Fibroblast of skin of left quadriceps (primary cell): ENCODE measurements around the gene ZNF280A.

ENCODE experiments used
- DNase-seq, 2 experiments: peaks; one replicate each; pipeline ENCODE4 v3.0.0-alpha.2; 2013; ENCODE audit warnings: low read depth in 2 of 2

Gene ZNF280A, protein sequence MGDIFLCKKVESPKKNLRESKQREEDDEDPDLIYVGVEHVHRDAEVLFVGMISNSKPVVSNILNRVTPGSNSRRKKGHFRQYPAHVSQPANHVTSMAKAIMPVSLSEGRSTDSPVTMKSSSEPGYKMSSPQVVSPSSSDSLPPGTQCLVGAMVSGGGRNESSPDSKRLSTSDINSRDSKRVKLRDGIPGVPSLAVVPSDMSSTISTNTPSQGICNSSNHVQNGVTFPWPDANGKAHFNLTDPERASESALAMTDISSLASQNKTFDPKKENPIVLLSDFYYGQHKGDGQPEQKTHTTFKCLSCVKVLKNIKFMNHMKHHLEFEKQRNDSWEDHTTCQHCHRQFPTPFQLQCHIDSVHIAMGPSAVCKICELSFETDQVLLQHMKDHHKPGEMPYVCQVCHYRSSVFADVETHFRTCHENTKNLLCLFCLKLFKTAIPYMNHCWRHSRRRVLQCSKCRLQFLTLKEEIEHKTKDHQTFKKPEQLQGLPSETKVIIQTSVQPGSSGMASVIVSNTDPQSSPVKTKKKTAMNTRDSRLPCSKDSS

GRCh38 chr22:22520020-22520656 lies at the start of gene ZNF280A:
ZNF280A (minus strand) TSS chr22:22520270; CDS start chr22:22515630, 4,640 bp downstream.
- no peak for DNase-seq

GRCh38 chr22:22569218-22569617 lies 49.1 kb upstream of the ZNF280A start:
- no peak for DNase-seq

DNA sequence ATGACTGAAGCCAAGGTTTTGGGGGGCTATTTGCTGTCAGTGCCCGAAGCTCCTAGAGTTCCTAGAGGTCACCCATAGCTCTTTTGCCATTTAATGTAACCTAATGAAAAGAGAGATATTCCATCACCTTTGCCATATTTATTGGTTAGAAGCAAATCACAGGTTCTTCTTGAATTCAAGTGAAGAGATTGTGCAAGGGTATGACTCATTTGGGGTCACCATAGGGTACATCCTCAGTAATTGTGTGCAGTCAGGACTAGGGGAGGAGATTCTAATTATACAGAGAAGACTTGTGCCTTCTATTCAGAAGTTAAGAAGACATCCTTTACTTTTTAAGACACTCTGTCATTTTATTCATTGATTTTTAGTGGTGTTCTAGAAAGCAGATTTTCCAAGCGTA lies 45.9 kb upstream of the ZNF280A start:
- no peak for DNase-seq

DNA sequence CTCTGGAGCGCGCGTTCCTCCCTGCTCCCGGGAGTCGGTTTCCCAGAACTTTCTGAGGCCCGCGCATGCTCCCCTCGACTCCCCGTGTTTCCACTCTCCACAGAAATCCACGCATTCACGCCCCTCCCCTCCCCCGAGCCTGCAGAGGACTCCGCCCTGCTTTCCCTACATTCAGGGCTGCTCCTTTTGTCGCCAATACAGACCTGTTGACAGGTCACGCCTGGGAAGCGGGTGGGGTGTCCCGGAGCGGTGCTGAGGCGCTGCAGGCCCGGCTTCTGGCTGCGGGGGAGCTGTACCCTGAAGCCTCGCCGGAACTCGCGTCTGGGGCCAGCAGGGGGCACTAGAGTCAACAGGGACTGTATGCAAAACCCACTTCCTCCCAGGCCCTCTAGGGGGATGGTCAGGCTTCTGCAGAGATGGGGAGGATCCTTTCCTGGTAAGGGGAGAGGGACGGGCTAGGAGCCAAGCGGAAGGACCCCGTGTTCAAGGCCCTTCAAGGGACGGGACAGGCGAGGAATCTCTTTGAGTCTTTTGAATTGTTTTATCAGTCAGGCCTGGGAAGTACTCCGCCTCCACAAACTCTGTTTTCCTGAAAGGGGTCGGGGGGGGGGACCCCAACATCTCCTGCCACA lies 39.0 kb upstream of the ZNF280A start, which contains the start of gene PRAME:
Gene PRAME, minus strand, starts transcription at position 294 of the 632 bp plus-strand sequence. CDS start 2,433 bp downstream, outside the sequence.
- no peak for DNase-seq

DNA sequence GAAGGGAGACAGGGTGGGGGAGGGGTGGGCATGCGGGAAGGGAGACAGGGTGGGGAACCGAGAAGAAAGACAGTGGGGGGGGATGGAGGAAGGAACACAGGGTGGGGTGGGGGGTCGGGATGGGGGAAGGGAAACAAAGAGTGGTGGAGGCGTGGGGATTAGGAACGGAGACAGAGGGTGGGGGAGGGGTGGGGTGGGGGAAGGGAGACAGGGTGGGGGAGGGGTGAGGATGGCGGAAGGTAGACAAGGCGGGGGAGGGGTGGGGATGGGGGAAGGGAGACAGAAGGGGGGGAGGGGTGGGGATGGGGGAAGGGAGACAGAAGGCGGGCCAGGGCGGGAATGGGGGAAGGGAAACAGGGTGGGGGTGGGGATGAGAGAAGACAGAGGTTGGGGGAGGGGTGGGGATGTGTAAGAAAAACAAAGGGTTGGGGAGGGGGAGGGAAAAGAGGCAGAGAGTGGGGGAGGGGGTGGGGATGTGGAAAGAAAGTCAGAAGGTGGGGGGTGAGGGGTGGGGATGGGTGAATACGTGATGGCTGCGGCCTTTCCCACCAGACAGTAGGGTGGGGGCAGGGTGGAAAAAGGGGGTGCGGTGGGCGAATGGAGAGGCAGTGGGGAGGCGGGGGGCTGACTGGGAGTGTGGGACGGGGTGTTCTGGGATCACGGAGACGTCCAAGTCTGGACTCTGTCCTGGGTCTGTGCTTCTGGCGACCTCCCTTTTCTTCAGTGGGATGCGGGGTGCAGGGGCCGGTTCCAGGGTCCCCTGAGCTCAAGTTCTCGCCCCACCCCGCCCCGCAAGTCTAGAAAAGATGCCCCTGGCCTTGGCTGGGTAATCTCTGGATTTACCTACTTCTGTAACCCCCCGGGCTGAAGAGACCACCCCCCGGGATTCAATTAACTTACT lies 38.3 kb upstream of the ZNF280A start:
- DNase-seq, result no peak

GRCh38 chr22:22556995-22557925 lies 37.2 kb upstream of the ZNF280A start:
- DNase-seq, result no peak

GRCh38 chr22:22556578-22556977 lies 36.5 kb upstream of the ZNF280A start:
- DNase-seq, result no peak

DNA sequence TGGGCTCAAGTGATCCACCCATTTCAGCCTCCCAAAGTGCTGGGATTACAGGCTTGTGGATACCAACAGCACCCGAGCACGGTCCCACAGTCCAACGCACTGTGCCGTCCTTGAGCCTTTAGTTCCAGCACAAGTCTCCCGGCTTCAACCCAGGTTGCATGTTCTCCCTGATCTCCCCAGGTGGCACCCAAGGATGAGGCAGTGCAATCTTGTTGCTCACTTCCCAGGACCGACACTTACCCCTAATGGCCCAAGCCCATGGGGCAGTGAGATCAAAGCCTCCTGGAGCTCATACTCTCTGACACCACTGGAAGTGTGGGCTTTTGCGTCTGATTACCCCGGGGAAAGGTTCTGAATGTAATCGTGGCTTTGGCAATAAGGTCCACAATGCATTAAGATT lies 35.5 kb upstream of the ZNF280A start:
- no peak for DNase-seq

DNA sequence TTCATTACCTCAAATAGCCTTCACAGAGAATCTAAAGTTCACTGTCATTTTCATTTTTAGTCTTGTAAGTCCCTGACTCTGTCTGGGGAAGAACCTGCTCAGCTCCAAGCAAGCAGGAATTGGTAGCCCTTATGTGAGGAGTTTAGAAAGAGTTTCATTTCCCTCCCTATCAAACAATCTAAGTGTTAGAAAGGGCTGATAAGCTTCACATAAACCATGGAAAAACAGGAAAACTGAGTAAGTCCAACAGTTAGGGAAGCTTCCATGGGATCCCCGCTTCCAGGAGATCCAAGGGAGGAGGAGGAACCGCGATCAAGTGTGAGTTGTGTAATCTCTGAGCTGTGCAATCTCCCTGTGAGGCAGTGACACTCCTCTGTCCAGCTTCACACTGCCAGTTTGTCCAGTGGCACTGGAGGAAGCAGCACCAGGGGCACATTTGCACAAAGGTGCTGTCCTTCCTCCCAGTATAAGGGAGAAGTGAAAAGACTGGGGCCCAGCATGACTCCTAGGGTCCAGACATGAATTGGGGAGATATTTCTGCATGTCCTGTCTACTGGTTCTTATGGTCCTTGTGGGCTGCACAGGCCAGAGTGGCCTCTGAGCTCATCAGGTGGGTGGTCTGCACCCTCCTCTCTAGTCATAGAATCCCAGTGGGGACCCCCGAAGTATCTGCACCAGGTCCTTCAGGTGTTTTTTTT lies 34.7 kb upstream of the ZNF280A start:
- no peak for DNase-seq

GRCh38 chr22:22553735-22554586 lies 33.9 kb upstream of the ZNF280A start:
- DNase-seq, result no peak

DNA sequence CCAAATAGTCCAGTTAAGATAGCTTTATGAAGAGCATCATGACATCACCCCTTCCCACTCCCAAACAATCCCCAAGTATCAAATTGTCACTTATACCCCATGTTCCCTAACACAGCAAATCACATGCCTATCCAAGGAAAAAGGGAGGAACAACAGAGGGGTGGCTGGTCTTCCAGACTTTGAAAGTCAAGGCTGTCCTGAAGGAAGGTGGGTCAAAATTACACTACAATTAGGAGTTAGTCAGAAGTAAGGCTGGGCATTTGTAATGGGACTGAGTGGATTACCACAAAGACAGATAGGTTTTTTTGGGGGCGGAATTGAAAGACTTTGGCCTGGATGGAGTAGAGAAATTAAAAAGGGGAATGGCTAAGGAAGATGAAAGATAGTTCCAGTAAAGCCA lies 33.1 kb upstream of the ZNF280A start:
- no peak for DNase-seq

DNA sequence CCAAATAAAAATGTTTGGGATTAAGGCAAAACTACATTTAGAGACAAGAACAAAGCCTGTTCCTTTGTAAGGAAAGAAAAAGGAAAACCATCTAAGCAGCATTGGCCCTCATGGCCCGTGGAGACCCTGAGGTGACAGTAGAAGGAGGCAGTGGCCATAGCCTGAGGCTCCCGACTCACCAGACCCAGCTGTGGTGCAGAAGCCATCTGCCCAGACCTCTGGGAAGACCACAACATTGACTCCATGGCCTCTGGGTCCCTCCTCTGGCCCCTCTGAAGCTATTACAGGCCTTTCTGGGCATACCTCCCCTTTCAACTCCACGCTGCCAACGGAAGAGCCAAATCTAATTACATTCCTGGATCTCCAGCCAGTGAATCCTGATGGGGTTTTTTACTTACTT lies 32.6 kb upstream of the ZNF280A start:
- no peak for DNase-seq

DNA sequence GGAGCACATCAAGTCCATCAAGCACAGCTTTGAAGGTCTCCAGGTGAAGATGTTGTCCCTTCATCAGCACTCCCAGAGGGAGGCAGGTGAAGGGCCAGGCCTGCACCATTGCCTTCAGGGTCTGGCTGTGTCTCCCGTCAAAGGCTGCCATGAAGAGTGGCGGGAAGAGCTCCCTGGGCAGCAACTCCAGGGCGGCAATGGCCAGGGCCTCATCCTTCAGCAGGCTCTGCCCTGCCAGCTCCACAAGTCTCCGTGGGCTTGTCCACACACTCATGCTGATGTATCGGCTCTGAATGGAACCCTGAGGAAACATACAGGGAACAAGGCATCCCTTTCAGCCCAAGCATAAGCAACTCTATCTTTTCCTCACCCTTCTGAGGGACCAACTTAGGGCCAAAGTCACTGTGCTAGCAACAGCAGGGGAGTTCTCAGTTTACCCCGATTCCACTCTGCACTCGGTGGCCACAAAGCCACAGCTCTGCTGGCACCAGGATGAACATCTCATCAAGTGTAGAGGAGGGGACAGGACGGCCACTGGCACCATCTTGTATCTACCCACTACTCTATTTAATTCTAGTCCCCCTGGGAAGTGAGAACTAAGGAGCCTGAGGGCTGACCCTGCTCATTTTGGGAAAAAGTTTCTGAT lies 30.8 kb upstream of the ZNF280A start:
- DNase-seq, result no peak

DNA sequence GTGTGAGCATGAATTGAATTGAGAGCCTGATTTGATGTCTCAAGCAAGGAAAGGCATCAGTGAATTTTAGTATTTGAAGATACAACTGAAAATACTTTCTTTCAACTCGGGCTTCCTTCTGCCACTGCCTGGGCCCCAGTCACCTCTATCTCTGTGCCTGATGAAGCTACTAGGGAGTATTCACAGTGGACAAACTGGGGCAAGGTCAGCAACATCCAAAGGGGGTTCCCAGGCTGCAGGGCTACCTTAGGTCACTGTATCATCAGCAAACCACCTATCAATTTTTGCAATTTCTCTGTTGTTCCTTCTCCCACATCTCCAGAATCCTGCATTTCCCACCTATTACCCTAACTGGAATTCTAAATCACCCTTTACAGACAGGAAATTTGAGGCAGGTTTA lies 28.8 kb upstream of the ZNF280A start:
- no peak for DNase-seq

DNA sequence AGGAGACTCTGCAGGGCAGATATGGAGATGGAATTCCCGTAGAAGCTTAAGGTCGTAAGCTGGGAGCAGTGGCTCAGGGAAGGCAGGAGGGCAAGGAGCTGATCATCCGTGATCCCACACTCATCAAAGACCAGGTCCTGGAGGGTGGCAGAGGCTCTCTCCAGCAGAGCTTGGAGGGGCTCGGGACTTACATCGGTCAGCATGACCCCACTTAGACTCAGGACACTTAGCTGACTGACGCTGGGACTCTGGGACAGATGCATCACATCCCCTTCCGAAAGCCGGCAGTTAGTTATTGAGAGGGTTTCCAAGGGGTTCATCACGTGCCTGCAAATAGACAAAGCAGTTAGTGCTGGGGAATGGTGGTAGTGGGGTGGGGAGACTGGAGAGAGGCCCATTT lies 28.2 kb upstream of the ZNF280A start:
- no peak for DNase-seq

DNA sequence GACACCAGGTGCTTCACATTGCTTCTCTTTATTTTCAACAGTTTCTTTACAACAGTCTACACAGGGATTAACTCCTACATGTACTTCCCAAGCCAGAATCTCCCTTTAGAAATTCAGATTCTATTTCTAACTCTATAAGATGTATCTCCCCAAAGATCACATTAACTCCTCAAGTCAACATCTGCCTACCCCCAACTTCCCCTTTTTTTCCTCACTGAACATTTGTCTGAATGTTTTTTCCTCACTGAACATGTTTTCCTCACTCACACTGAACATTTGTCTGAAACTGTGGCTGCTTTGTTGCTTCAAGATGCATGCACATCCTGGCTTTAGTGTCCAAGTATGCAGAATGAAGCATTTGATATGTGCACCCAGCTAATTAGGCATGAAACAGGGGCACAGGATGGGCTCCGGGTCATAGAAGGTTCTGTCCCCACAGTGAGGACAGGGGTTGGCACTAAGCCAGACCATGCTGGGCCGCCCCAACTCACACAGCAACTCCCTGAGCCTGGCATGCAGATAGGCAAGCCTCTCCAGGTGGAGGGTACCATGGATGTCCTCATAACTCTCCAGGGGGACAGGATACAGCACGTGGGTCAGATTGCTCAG lies 27.7 kb upstream of the ZNF280A start:
- DNase-seq, result no peak

GRCh38 chr22:22547226-22547625 lies 27.2 kb upstream of the ZNF280A start:
- no peak for DNase-seq

GRCh38 chr22:22546490-22546889 lies 26.4 kb upstream of the ZNF280A start:
- DNase-seq, result no peak
